ENCODE results near the gene ZFP91. TPM values are rescaled to one million over a fixed set of nuclear protein-coding genes. Genes with fewer than 3 reads are reported as not detected.

Gene ZFP91
- total RNA-seq, 1 experiment from 2014 or later: 56.2 TPM

- H3K4me2 ChIP-seq (ENCODE audit: low read length): no peak overlapping the region
- POLR2A ChIA-PET (ENCODE audit: unreplicated experiment): no interaction called here
- H3K79me2 ChIP-seq (ENCODE audit: low read length): no peaks in the 10 kb centered on the region
- no TSS peak for BruUV-seq (replicated peaks)
- 0 out of 2 replicates have a peak, but pooled peaks cover 5% of the 10 kb centered on the region for H3K9me3 ChIP-seq (ENCODE audit: low read length)
- H3K27me3 ChIP-seq (ENCODE audit: low read length): no peaks in the 10 kb centered on the region; the same call in 1 of the 2 replicates
- CTCF ChIA-PET: no interaction called here
- TF ChIP-seq EZH2phosphoT487 (IDR thresholded peaks at IDR 0.05; ENCODE audit: borderline replicate concordance, low read length) (no peak), EZH2 (IDR thresholded peaks at IDR 0.05; ENCODE audit: low read length, unreplicated experiment) (no peak)
- TF ChIP-seq, protein P1, sequence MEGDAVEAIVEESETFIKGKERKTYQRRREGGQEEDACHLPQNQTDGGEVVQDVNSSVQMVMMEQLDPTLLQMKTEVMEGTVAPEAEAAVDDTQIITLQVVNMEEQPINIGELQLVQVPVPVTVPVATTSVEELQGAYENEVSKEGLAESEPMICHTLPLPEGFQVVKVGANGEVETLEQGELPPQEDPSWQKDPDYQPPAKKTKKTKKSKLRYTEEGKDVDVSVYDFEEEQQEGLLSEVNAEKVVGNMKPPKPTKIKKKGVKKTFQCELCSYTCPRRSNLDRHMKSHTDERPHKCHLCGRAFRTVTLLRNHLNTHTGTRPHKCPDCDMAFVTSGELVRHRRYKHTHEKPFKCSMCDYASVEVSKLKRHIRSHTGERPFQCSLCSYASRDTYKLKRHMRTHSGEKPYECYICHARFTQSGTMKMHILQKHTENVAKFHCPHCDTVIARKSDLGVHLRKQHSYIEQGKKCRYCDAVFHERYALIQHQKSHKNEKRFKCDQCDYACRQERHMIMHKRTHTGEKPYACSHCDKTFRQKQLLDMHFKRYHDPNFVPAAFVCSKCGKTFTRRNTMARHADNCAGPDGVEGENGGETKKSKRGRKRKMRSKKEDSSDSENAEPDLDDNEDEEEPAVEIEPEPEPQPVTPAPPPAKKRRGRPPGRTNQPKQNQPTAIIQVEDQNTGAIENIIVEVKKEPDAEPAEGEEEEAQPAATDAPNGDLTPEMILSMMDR (conservative IDR thresholded peaks at IDR 0.05; ENCODE audit: low read depth, low read length): no peak
- no peak overlapping the region for H3K4me3 ChIP-seq (ENCODE audit: low read length)
- ATAC-seq (no peak), DNase-seq (no peak)
- intact Hi-C loops (cut with micrococcal nuclease): no loop called here
- no peak overlapping the region for H3K9ac ChIP-seq (ENCODE audit: low read length)
- no peak overlapping the region for H2AFZ ChIP-seq (ENCODE audit: low read length)
- H3K4me1 ChIP-seq (ENCODE audit: insufficient read depth, low read length): no peaks in the 10 kb centered on the region
- H3K27ac ChIP-seq (ENCODE audit: low read length): no peak overlapping the region
- H4K20me1 ChIP-seq (ENCODE audit: low read length): no peaks in the 10 kb centered on the region
- H3K36me3 ChIP-seq (ENCODE audit: low read depth, low read length): no peaks in the 10 kb centered on the region
- H3F3A ChIP-seq (ENCODE audit: low read length, unreplicated experiment): no peaks in the 10 kb centered on the region
- no peaks in the 10 kb centered on the region for H3K9me2 ChIP-seq (replicated peaks; ENCODE audit: low read length)
Measured at GRCh38 chr11:58640386-58641023, 61.6 kb downstream of the ZFP91 start.

DNA sequence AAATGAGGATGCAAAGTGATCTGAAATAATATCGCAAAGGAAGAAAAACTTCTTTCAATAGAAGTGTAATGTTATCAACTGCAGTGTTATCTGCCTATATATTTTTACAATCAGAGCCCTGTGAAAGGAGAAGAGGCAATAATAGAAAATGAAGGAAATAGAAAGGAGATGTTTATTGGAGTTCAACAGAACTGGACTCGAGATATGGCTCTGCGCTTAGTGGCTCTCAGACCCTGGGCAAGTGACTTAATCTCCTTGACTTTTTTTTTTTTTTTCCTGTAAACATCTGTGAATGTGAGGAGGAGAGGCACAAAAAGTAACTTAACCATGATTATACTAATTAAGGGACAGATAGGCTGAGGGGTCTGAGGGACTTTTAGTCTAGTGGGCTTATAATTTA, 62.5 kb downstream of the ZFP91 start:
- Histone ChIP-seq H3K4me3 (ENCODE audit: low read length) (no peak overlapping the region), H3K27ac (ENCODE audit: low read length) (no peak overlapping the region), H3K79me2 (ENCODE audit: low read length) (no peaks in the 10 kb centered on the region), H3K4me2 (ENCODE audit: low read length) (no peak overlapping the region), H3F3A (ENCODE audit: low read length, unreplicated experiment) (no peaks in the 10 kb centered on the region), H3K9ac (ENCODE audit: low read length) (no peak overlapping the region), H4K20me1 (ENCODE audit: low read length) (no peaks in the 10 kb centered on the region), H3K9me2 (replicated peaks; ENCODE audit: low read length) (no peaks in the 10 kb centered on the region), H3K36me3 (ENCODE audit: low read depth, low read length) (no peaks in the 10 kb centered on the region), H3K9me3 (ENCODE audit: low read length) (peaks cover 11% of the 10 kb centered on the region; the same call in 1 of the 2 replicates), H3K4me1 (ENCODE audit: insufficient read depth, low read length) (no peaks in the 10 kb centered on the region), H3K27me3 (ENCODE audit: low read length) (no peaks in the 10 kb centered on the region; the same call in 1 of the 2 replicates), H2AFZ (ENCODE audit: low read length) (no peak overlapping the region)
- TF ChIP-seq, protein P1 (conservative IDR thresholded peaks at IDR 0.05; ENCODE audit: low read depth, low read length): no peak
- TF ChIP-seq EZH2 (IDR thresholded peaks at IDR 0.05; ENCODE audit: low read length, unreplicated experiment) (no peak), EZH2phosphoT487 (IDR thresholded peaks at IDR 0.05; ENCODE audit: borderline replicate concordance, low read length) (no peak)
- intact Hi-C loops (cut with micrococcal nuclease): no loop called here
- CTCF ChIA-PET: no interaction called here
- POLR2A ChIA-PET (ENCODE audit: unreplicated experiment): no interaction called here
- BruUV-seq (replicated peaks): no TSS peak
- no peak for DNase-seq
- no peak for ATAC-seq

- Histone ChIP-seq H3K4me2 (ENCODE audit: low read length) (no peak overlapping the region), H3K9ac (ENCODE audit: low read length) (no peak overlapping the region), H3K27me3 (ENCODE audit: low read length) (no peaks in the 10 kb centered on the region; the same call in 1 of the 2 replicates), H3K4me1 (ENCODE audit: insufficient read depth, low read length) (no peaks in the 10 kb centered on the region), H3K79me2 (ENCODE audit: low read length) (no peaks in the 10 kb centered on the region), H3K4me3 (ENCODE audit: low read length) (no peak overlapping the region), H3F3A (ENCODE audit: low read length, unreplicated experiment) (no peaks in the 10 kb centered on the region), H3K9me2 (replicated peaks; ENCODE audit: low read length) (no peaks in the 10 kb centered on the region), H4K20me1 (ENCODE audit: low read length) (no peaks in the 10 kb centered on the region), H3K36me3 (ENCODE audit: low read depth, low read length) (no peaks in the 10 kb centered on the region), H3K27ac (ENCODE audit: low read length) (no peak overlapping the region), H2AFZ (ENCODE audit: low read length) (no peak overlapping the region), H3K9me3 (ENCODE audit: low read length) (peaks cover 11% of the 10 kb centered on the region; the same call in 1 of the 2 replicates)
- intact Hi-C loops (cut with micrococcal nuclease): no loop called here
- ChIA-PET POLR2A (ENCODE audit: unreplicated experiment) (no interaction called here), CTCF (no interaction called here)
- no TSS peak for BruUV-seq (replicated peaks)
- DNase-seq (no peak), ATAC-seq (no peak)
- TF ChIP-seq EZH2 (IDR thresholded peaks at IDR 0.05; ENCODE audit: low read length, unreplicated experiment): no peak
- TF ChIP-seq EZH2phosphoT487 (IDR thresholded peaks at IDR 0.05; ENCODE audit: borderline replicate concordance, low read length): no peak
- TF ChIP-seq, protein P1 (conservative IDR thresholded peaks at IDR 0.05; ENCODE audit: low read depth, low read length): no peak
Measured at GRCh38 chr11:58641803-58642581, 63.1 kb downstream of the ZFP91 start.
